Keratinocyte (primary cell): ENCODE results near the gene DENND5A. TPM values are rescaled to one million over a fixed set of nuclear protein-coding genes. Genes with fewer than 3 reads are reported as not detected.

Experiments
- DNase-seq: peaks from one replicate; pipeline ENCODE4 v3.0.0-alpha.2; 2011; ENCODE audit warnings: low read depth, missing footprints, low spot score
- FAIRE-seq: peaks from 2 replicates; lab custom pipeline; 2011; peaks lifted over from hg19 to GRCh38; lab: Jason Lieb, UNC
- H2AFZ ChIP-seq: 2 replicates; pipeline ENCODE4 v1.6.0; 2012; ENCODE audit warnings: low read length, control low read depth, inconsistent platforms; ENCODE audit not compliant: control insufficient read depth
- H3K27ac ChIP-seq: 2 replicates; pipeline ENCODE4 v1.5.1; 2011; ENCODE audit warnings: low read length; ENCODE audit not compliant: control insufficient read depth, insufficient read depth
- H3K27me3 ChIP-seq: 3 replicates; pipeline ENCODE4 v1.6.0; 2011; ENCODE audit warnings: low read length; ENCODE audit not compliant: control insufficient read depth, insufficient read depth; ENCODE audit errors: extremely low read depth
- H3K36me3 ChIP-seq, 2 experiments: 2 replicates in 1 of 2; 3 replicates in 1 of 2; pipeline ENCODE4 v1.5.1; 2011; ENCODE audit warnings: low read length in 2 of 2, mild to moderate bottlenecking in 1 of 2; ENCODE audit not compliant: control insufficient read depth in 2 of 2, insufficient read depth in 2 of 2; ENCODE audit errors: extremely low read depth in 1 of 2
- H3K4me1 ChIP-seq: 3 replicates; pipeline ENCODE4 v1.5.1; 2011; ENCODE audit warnings: low read length; ENCODE audit not compliant: control insufficient read depth, insufficient read depth; ENCODE audit errors: extremely low read depth
- H3K4me2 ChIP-seq: 3 replicates; pipeline ENCODE4 v1.6.0; 2011; ENCODE audit warnings: low read depth, low read length; ENCODE audit not compliant: control insufficient read depth, insufficient read depth; ENCODE audit errors: extremely low read depth
- H3K4me3 ChIP-seq, 3 experiments: fragments of 200-600 bp in 1 of 3; sonication (generic) in 1 of 3; 2 replicates in 2 of 3; 3 replicates in 1 of 3; pipeline ENCODE4 v1.5.1; 2011 to 2016; ENCODE audit warnings: low read length in 3 of 3, mild to moderate bottlenecking in 3 of 3, control low read depth in 2 of 3, inconsistent platforms in 1 of 3, low read depth in 1 of 3, mixed read lengths in 1 of 3, mixed run types in 1 of 3, moderate library complexity in 1 of 3; ENCODE audit not compliant: control insufficient read depth in 2 of 3, insufficient read depth in 2 of 3; ENCODE audit errors: extremely low read depth in 1 of 3
- H3K79me2 ChIP-seq: 2 replicates; pipeline ENCODE4 v1.6.0; 2012; ENCODE audit warnings: low read length; ENCODE audit not compliant: control insufficient read depth, insufficient read depth
- H3K9ac ChIP-seq: 3 replicates; pipeline ENCODE4 v1.6.0; 2011; ENCODE audit warnings: low read length; ENCODE audit not compliant: control insufficient read depth, insufficient read depth; ENCODE audit errors: extremely low read depth
- H3K9me1 ChIP-seq: 3 replicates; pipeline ENCODE4 v1.6.0; 2011; ENCODE audit warnings: low read length; ENCODE audit not compliant: control insufficient read depth, insufficient read depth; ENCODE audit errors: extremely low read depth
- H3K9me3 ChIP-seq: 2 replicates; pipeline ENCODE4 v1.5.1; 2012; ENCODE audit warnings: low read depth, low read length; ENCODE audit not compliant: control insufficient read depth
- H4K20me1 ChIP-seq: 3 replicates; pipeline ENCODE4 v1.6.0; 2011; ENCODE audit warnings: low read length; ENCODE audit not compliant: control insufficient read depth, insufficient read depth; ENCODE audit errors: extremely low read depth
- EZH2 ChIP-seq: IDR thresholded peaks from one replicate; pipeline ENCODE4 v1.6.1; 2012; ENCODE audit warnings: inconsistent platforms, mild to moderate bottlenecking, low read length, moderate library complexity
- dilution Hi-C: fragments of 300-500 bp; cut with MboI; formaldehyde crosslinking; loops from one replicate; pipeline ENCODE4 v1.7.0; 2020; ENCODE audit warnings: low sequenced_read_pairs; ENCODE audit not compliant: extremely low pct_ligation_motif_present
- polyA plus RNA-seq, 5 experiments: library from polyadenylated mRNA; depleted of rRNA in 3 of 5; stranded (reverse) in 3 of 5; stranded (forward) in 1 of 5; unstranded in 1 of 5; fragments of >200 nt; gene quantifications; 1 replicate in 1 of 5; 2 replicates in 3 of 5; 3 replicates in 1 of 5; pipeline versions ENCODE4 v1.2.1 to v1.2.3, GENCODE V29; 2011 to 2012; ENCODE audit warnings: missing spikeins in 2 of 5, low read depth in 1 of 5, low replicate concordance in 1 of 5
- TF ChIP-seq, protein P1 (sequence below), 3 experiments: IDR thresholded peaks in 1 of 3; conservative IDR thresholded peaks in 1 of 3; optimal IDR thresholded peaks in 1 of 3; 2 replicates in 2 of 3; 3 replicates in 1 of 3; pipeline versions ENCODE3 to v1.5.1; 2011; ENCODE audit warnings: low read length in 3 of 3, mild to moderate bottlenecking in 3 of 3, moderate library complexity in 2 of 3, control low read depth in 1 of 3, inconsistent platforms in 1 of 3; ENCODE audit not compliant: insufficient read depth in 2 of 3; ENCODE audit errors: extremely low read depth in 1 of 3

The DENND5A gene
- polyA plus RNA-seq, 1 donor (not counting 4 experiments of a cell fraction or from before 2014, with no cell fraction given), result 49.1 TPM

GRCh38 chr11:9109858-9110731, 155.1 kb downstream of the DENND5A start:
- DNase-seq (peak; percentile 30), FAIRE-seq (peak; percentile 89)

DNA sequence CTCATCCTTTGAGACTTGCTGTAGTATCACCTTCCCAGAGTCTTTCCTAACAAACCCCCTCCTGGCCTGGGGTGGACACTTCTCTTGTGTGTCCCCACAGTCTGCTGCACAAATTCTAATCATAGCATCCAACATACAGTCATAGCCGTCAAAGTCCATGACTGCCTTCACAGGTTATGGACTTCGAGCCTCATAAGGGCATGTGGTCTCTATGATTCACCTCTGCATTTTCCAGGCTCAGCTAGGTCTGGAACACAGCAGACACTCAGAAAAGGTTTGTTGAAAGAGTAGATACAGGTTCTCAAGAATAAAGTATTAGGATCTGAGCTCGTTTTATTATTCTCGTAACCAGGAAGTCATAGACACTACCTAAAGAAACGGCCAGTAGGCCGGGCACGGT, 160.6 kb downstream of the DENND5A start:
- Histone ChIP-seq H3K9me1 (no peaks in the 10 kb centered on the region), H3K4me2 (no peak overlapping the region), H3K36me3 (no peaks in the 10 kb centered on the region), H3K27me3 (no peaks in the 10 kb centered on the region), H3K9me3 (no peaks in the 10 kb centered on the region), H3K79me2 (no peaks in the 10 kb centered on the region), H2AFZ (no peak overlapping the region), H4K20me1 (no peaks in the 10 kb centered on the region), H3K9ac (no peak overlapping the region), H3K4me1 (peaks cover under 1% of the 10 kb centered on the region), H3K27ac (no peak overlapping the region), H3K4me3 (no peak overlapping the region)
- dilution Hi-C loops, result no loop called here
- FAIRE-seq (no peak), DNase-seq (no peak)
- TF ChIP-seq EZH2, result no peak
- TF ChIP-seq, protein P1, sequence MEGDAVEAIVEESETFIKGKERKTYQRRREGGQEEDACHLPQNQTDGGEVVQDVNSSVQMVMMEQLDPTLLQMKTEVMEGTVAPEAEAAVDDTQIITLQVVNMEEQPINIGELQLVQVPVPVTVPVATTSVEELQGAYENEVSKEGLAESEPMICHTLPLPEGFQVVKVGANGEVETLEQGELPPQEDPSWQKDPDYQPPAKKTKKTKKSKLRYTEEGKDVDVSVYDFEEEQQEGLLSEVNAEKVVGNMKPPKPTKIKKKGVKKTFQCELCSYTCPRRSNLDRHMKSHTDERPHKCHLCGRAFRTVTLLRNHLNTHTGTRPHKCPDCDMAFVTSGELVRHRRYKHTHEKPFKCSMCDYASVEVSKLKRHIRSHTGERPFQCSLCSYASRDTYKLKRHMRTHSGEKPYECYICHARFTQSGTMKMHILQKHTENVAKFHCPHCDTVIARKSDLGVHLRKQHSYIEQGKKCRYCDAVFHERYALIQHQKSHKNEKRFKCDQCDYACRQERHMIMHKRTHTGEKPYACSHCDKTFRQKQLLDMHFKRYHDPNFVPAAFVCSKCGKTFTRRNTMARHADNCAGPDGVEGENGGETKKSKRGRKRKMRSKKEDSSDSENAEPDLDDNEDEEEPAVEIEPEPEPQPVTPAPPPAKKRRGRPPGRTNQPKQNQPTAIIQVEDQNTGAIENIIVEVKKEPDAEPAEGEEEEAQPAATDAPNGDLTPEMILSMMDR (optimal IDR thresholded peaks at IDR 0.05 in 1 of 3, IDR thresholded peaks at IDR 0.05 in 1 of 3, conservative IDR thresholded peaks at IDR 0.05 in 1 of 3; ENCODE audit: extremely low read depth in 1 of 3, insufficient read depth in 2 of 3, low read length in 3 of 3), result no peak

More at GRCh38 chr11:9109858-9110731, 155.1 kb downstream of the DENND5A start:
- Histone ChIP-seq H3K4me3 (no peak overlapping the region), H3K9me3 (peaks cover 2% of the 10 kb centered on the region), H3K4me1 (peaks cover 9% of the 10 kb centered on the region), H3K9ac (no peak overlapping the region), H3K4me2 (peak overlapping the region; percentile 29), H3K27ac (peak overlapping the region; percentile 32), H4K20me1 (no peaks in the 10 kb centered on the region), H2AFZ (peak overlapping the region; percentile 51), H3K79me2 (no peaks in the 10 kb centered on the region), H3K27me3 (no peaks in the 10 kb centered on the region), H3K9me1 (no peaks in the 10 kb centered on the region), H3K36me3 (no peaks in the 10 kb centered on the region)
- TF ChIP-seq, protein P1 (optimal IDR thresholded peaks at IDR 0.05 in 1 of 3, IDR thresholded peaks at IDR 0.05 in 1 of 3, conservative IDR thresholded peaks at IDR 0.05 in 1 of 3; ENCODE audit: extremely low read depth in 1 of 3, insufficient read depth in 2 of 3, low read length in 3 of 3), result no peak
- no peak for TF ChIP-seq EZH2
- dilution Hi-C loops, result no loop called here
